ENCODE measurements around the gene EEF2K. TPM values are rescaled to one million over a fixed set of nuclear protein-coding genes. Genes with fewer than 3 reads are reported as not detected.
"Not testable (repeated sequence)": the region's sequence is repeated elsewhere in the genome, so short reads cannot be mapped to it uniquely, and the experiment has no call there.

The EEF2K gene
- total RNA-seq, 1 experiment from 2014 or later, result 9.1 TPM

GRCh38 chr16:22165508-22166285 is 40.4 kb upstream of the EEF2K start:
- Histone ChIP-seq H3K79me2 (ENCODE audit: low read length) (no peaks in the 10 kb centered on the region), H2AFZ (ENCODE audit: low read length) (no peak overlapping the region), H3K27ac (ENCODE audit: low read length) (no peak overlapping the region), H3K27me3 (ENCODE audit: low read length) (no peaks in the 10 kb centered on the region), H3K9me2 (replicated peaks; ENCODE audit: low read length) (no peaks in the 10 kb centered on the region), H3K4me1 (ENCODE audit: insufficient read depth, low read length) (no peaks in the 10 kb centered on the region), H3K36me3 (ENCODE audit: low read depth, low read length) (no peaks in the 10 kb centered on the region), H3F3A (ENCODE audit: low read length, unreplicated experiment) (no peaks in the 10 kb centered on the region), H3K4me3 (ENCODE audit: low read length) (no peak overlapping the region), H4K20me1 (ENCODE audit: low read length) (no peaks in the 10 kb centered on the region), H3K9me3 (ENCODE audit: low read length) (no peaks in the 10 kb centered on the region), H3K4me2 (ENCODE audit: low read length) (no peak overlapping the region), H3K9ac (ENCODE audit: low read length) (no peak overlapping the region)
- TF ChIP-seq EZH2 (IDR thresholded peaks at IDR 0.05; ENCODE audit: low read length, unreplicated experiment) (no peak), EZH2phosphoT487 (IDR thresholded peaks at IDR 0.05; ENCODE audit: borderline replicate concordance, low read length) (no peak), CTCF (conservative IDR thresholded peaks at IDR 0.05; ENCODE audit: low read depth, low read length) (no peak)
- ChIA-PET CTCF (no interaction called here), POLR2A (ENCODE audit: unreplicated experiment) (no interaction called here)
- no TSS peak for BruUV-seq (replicated peaks)
- ATAC-seq (no peak), DNase-seq (no peak)
- intact Hi-C loops (cut with micrococcal nuclease), result no loop called here

- no peak for ATAC-seq
- intact Hi-C loops (cut with micrococcal nuclease), result no loop called here
Observed at GRCh38 chr16:22171953-22172352, 34.1 kb upstream of the EEF2K start.

GRCh38 chr16:22172642-22173041 is 33.4 kb upstream of the EEF2K start:
- H3F3A ChIP-seq (ENCODE audit: low read length, unreplicated experiment); H3K9ac ChIP-seq (ENCODE audit: low read length); intact Hi-C loops (cut with micrococcal nuclease); H4K20me1 ChIP-seq (ENCODE audit: low read length); H3K27ac ChIP-seq (ENCODE audit: low read length); H3K36me3 ChIP-seq (ENCODE audit: low read depth, low read length); H3K4me2 ChIP-seq (ENCODE audit: low read length); H3K27me3 ChIP-seq (ENCODE audit: low read length); CTCF ChIA-PET; DNase-seq; H2AFZ ChIP-seq (ENCODE audit: low read length); H3K9me2 ChIP-seq (replicated peaks; ENCODE audit: low read length); H3K4me1 ChIP-seq (ENCODE audit: insufficient read depth, low read length); H3K9me3 ChIP-seq (ENCODE audit: low read length); H3K4me3 ChIP-seq (ENCODE audit: low read length); ATAC-seq; BruUV-seq (replicated peaks); POLR2A ChIA-PET (ENCODE audit: unreplicated experiment); H3K79me2 ChIP-seq (ENCODE audit: low read length): not testable (repeated sequence)

More at GRCh38 chr16:22171953-22172352, 34.1 kb upstream of the EEF2K start:
- Histone ChIP-seq H2AFZ (ENCODE audit: low read length) (no peak overlapping the region), H3K9ac (ENCODE audit: low read length) (no peak overlapping the region), H3K9me2 (replicated peaks; ENCODE audit: low read length) (no peaks in the 10 kb centered on the region), H3K9me3 (ENCODE audit: low read length) (no peaks in the 10 kb centered on the region), H3K27ac (ENCODE audit: low read length) (no peak overlapping the region), H3F3A (ENCODE audit: low read length, unreplicated experiment) (no peaks in the 10 kb centered on the region), H3K27me3 (ENCODE audit: low read length) (no peaks in the 10 kb centered on the region), H3K4me2 (ENCODE audit: low read length) (no peak overlapping the region), H4K20me1 (ENCODE audit: low read length) (no peaks in the 10 kb centered on the region), H3K79me2 (ENCODE audit: low read length) (no peaks in the 10 kb centered on the region), H3K4me1 (ENCODE audit: insufficient read depth, low read length) (no peaks in the 10 kb centered on the region), H3K4me3 (ENCODE audit: low read length) (no peak overlapping the region), H3K36me3 (ENCODE audit: low read depth, low read length) (no peaks in the 10 kb centered on the region)
- no peak for DNase-seq
- CTCF ChIA-PET, result no interaction called here
- POLR2A ChIA-PET (ENCODE audit: unreplicated experiment), result no interaction called here
- BruUV-seq (replicated peaks), result no TSS peak
- no peak for TF ChIP-seq CTCF (conservative IDR thresholded peaks at IDR 0.05; ENCODE audit: low read depth, low read length)
- no peak for TF ChIP-seq EZH2 (IDR thresholded peaks at IDR 0.05; ENCODE audit: low read length, unreplicated experiment)
- no peak for TF ChIP-seq EZH2phosphoT487 (IDR thresholded peaks at IDR 0.05; ENCODE audit: borderline replicate concordance, low read length)
